ENCODE results near the gene RASSF8. TPM values are rescaled to one million over a fixed set of nuclear protein-coding genes. Genes with fewer than 3 reads are reported as not detected.

Gene RASSF8
- total RNA-seq, 1 experiment from 2014 or later: 26.5 TPM

- Histone ChIP-seq H3K27me3 (ENCODE audit: insufficient read depth, low read depth) (no peaks in the 10 kb centered on the region), H3K4me3 (no peak overlapping the region), H4K20me1 (ENCODE audit: insufficient read depth) (no peaks in the 10 kb centered on the region), H3K36me3 (ENCODE audit: low read depth) (peaks cover 7% of the 10 kb centered on the region; the same call in 1 of the 2 replicates), H3K9me3 (ENCODE audit: insufficient read depth, low read depth) (no peaks in the 10 kb centered on the region), H3K79me2 (ENCODE audit: low read depth) (peaks cover 84% of the 10 kb centered on the region), H3K27ac (no peak overlapping the region), H3K4me2 (no peak overlapping the region), H3K4me1 (replicated peaks; ENCODE audit: insufficient read depth) (peaks cover 17% of the 10 kb centered on the region), H3F3A (ENCODE audit: insufficient read depth, low read depth) (peaks cover 8% of the 10 kb centered on the region), H2AFZ (no peak overlapping the region), H3K9me2 (ENCODE audit: insufficient read depth) (no peaks in the 10 kb centered on the region)
- ChIA-PET CTCF (no interaction called here), POLR2A (ENCODE audit: unreplicated experiment) (interaction anchor here (0.6 kb wide), 1 partner anchor 1518 kb away, joined by 7 read pairs; no protein-coding TSS in a partner anchor)
- no TSS peak for BruUV-seq (replicated peaks)
- intact Hi-C loops (cut with micrococcal nuclease; ENCODE audit: unreplicated experiment): no loop called here
- no peak for TF ChIP-seq EZH2 (IDR thresholded peaks at IDR 0.05; ENCODE audit: low read depth)
- no peak for TF ChIP-seq CTCF (conservative IDR thresholded peaks at IDR 0.05)
- no peak for DNase-seq
Measured at GRCh38 chr12:25962932-25963525, 4.5 kb downstream of the RASSF8 start.

GRCh38 chr12:25965682-25966081 lies 7.2 kb downstream of the RASSF8 start:
- Histone ChIP-seq H3F3A (ENCODE audit: insufficient read depth, low read depth) (no peaks in the 10 kb centered on the region), H3K36me3 (ENCODE audit: low read depth) (peaks cover 7% of the 10 kb centered on the region; the same call in 1 of the 2 replicates), H3K9me3 (ENCODE audit: insufficient read depth, low read depth) (no peaks in the 10 kb centered on the region), H3K4me2 (no peak overlapping the region), H3K9me2 (ENCODE audit: insufficient read depth) (no peaks in the 10 kb centered on the region), H3K79me2 (ENCODE audit: low read depth) (peaks cover 88% of the 10 kb centered on the region), H4K20me1 (ENCODE audit: insufficient read depth) (no peaks in the 10 kb centered on the region), H2AFZ (no peak overlapping the region), H3K4me3 (no peak overlapping the region), H3K27me3 (ENCODE audit: insufficient read depth, low read depth) (no peaks in the 10 kb centered on the region), H3K27ac (no peak overlapping the region), H3K4me1 (replicated peaks; ENCODE audit: insufficient read depth) (peaks cover 8% of the 10 kb centered on the region)
- no TSS peak for BruUV-seq (replicated peaks)
- intact Hi-C loops (cut with micrococcal nuclease; ENCODE audit: unreplicated experiment): no loop called here
- POLR2A ChIA-PET (ENCODE audit: unreplicated experiment): no interaction called here
- TF ChIP-seq CTCF (conservative IDR thresholded peaks at IDR 0.05): no peak
- CTCF ChIA-PET: no interaction called here
- no peak for DNase-seq

GRCh38 chr12:25970082-25970481 lies 11.6 kb downstream of the RASSF8 start:
- H3K36me3 ChIP-seq (ENCODE audit: low read depth): no peaks in the 10 kb centered on the region
- no peaks in the 10 kb centered on the region for H3F3A ChIP-seq (ENCODE audit: insufficient read depth, low read depth)
- no peaks in the 10 kb centered on the region for H3K9me3 ChIP-seq (ENCODE audit: insufficient read depth, low read depth)
- no peak for DNase-seq
- ChIA-PET CTCF (interaction anchor here (0.5 kb wide), 1 partner anchor 20 kb away, joined by 3 read pairs; no protein-coding TSS in a partner anchor), POLR2A (ENCODE audit: unreplicated experiment) (no interaction called here)
- no TSS peak for BruUV-seq (replicated peaks)
- H3K27ac ChIP-seq: no peak overlapping the region
- no peaks in the 10 kb centered on the region for H3K27me3 ChIP-seq (ENCODE audit: insufficient read depth, low read depth)
- no peak overlapping the region for H3K4me2 ChIP-seq
- H3K79me2 ChIP-seq (ENCODE audit: low read depth): peaks cover 77% of the 10 kb centered on the region
- H3K4me3 ChIP-seq: no peak overlapping the region
- H2AFZ ChIP-seq: no peak overlapping the region
- H4K20me1 ChIP-seq (ENCODE audit: insufficient read depth): no peaks in the 10 kb centered on the region
- no peaks in the 10 kb centered on the region for H3K9me2 ChIP-seq (ENCODE audit: insufficient read depth)
- intact Hi-C loops (cut with micrococcal nuclease; ENCODE audit: unreplicated experiment): no loop called here
- TF ChIP-seq EZH2 (IDR thresholded peaks at IDR 0.05; ENCODE audit: low read depth) (no peak), CTCF (conservative IDR thresholded peaks at IDR 0.05) (no peak)
- no peaks in the 10 kb centered on the region for H3K4me1 ChIP-seq (replicated peaks; ENCODE audit: insufficient read depth)

Data from PC-9 (cell line).